Left kidney (tissue), 8 donors: Measurements from ENCODE around the gene RMRP. TPM values are rescaled to one million over a fixed set of nuclear protein-coding genes. Genes with fewer than 3 reads are reported as not detected.

Experiments used
- DNase-seq: peaks from one replicate; pipeline ENCODE4 v3.0.0-alpha.2; 2013
- long read RNA-seq, 8 donors: transcript quantifications; one replicate each; lab custom pipeline, GENCODE V29; 2026
- polyA plus RNA-seq: library from polyadenylated mRNA; unstranded; fragments of 120-200 nt; gene quantifications from one replicate; pipeline ENCODE4 v1.2.1, GENCODE V29; 2013; ENCODE audit not compliant: insufficient read length

RMRP gene
- polyA plus RNA-seq, result not detected
- long read RNA-seq, donor 1, result 0 reads
- long read RNA-seq, donor 2, result 0 reads
- long read RNA-seq, donor 3, result 0 reads
- long read RNA-seq, donor 4, result 0 reads
- long read RNA-seq, donor 5, result 0 reads
- long read RNA-seq, donor 6, result 0 reads
- long read RNA-seq, donor 7, result 0 reads
- long read RNA-seq, donor 8, result 0 reads

GRCh38 chr9:35657546-35658136 is at the start of gene RMRP:
Gene RMRP, minus strand, starts transcription at chr9:35658019.
- peak; percentile 97 for DNase-seq

GRCh38 chr9:35706951-35707350 is 49.1 kb upstream of the RMRP start:
- DNase-seq, result no peak

- DNase-seq, result no peak
Observed at GRCh38 chr9:35705836-35706430, 48.1 kb upstream of the RMRP start.

GRCh38 chr9:35705372-35705771 is 47.6 kb upstream of the RMRP start:
- no peak for DNase-seq

GRCh38 chr9:35703906-35704672 is 46.3 kb upstream of the RMRP start:
- DNase-seq, result no peak

- no peak for DNase-seq
Observed at GRCh38 chr9:35702696-35703095, 44.9 kb upstream of the RMRP start.

- DNase-seq, result no peak
Observed at GRCh38 chr9:35700942-35701341, 43.1 kb upstream of the RMRP start.

- no peak for DNase-seq
Observed at GRCh38 chr9:35700031-35700430, 42.2 kb upstream of the RMRP start.

- DNase-seq, result no peak
Observed at GRCh38 chr9:35698231-35698630, 40.4 kb upstream of the RMRP start.

- no peak for DNase-seq
Observed at GRCh38 chr9:35697486-35697885, 39.7 kb upstream of the RMRP start.

GRCh38 chr9:35696520-35697215 is 38.8 kb upstream of the RMRP start:
- no peak for DNase-seq

GRCh38 chr9:35695943-35696401 is 38.2 kb upstream of the RMRP start:
- DNase-seq, result no peak

GRCh38 chr9:35691757-35692301 is 34.0 kb upstream of the RMRP start:
- DNase-seq, result no peak

- DNase-seq, result no peak
Observed at GRCh38 chr9:35691334-35691650, 33.5 kb upstream of the RMRP start.

GRCh38 chr9:35690614-35691333 is 33.0 kb upstream of the RMRP start:
- no peak for DNase-seq

- no peak for DNase-seq
Observed at GRCh38 chr9:35690294-35690613, 32.4 kb upstream of the RMRP start.

GRCh38 chr9:35689542-35690293 is 31.9 kb upstream of the RMRP start, which contains the start of gene TPM2:
Gene TPM2, minus strand, starts transcription at chr9:35689925. Its CDS starts 108 bp downstream, at chr9:35689817.
- no peak for DNase-seq

GRCh38 chr9:35688558-35689541 is 31.0 kb upstream of the RMRP start:
- no peak for DNase-seq

GRCh38 chr9:35687972-35688557 is 30.2 kb upstream of the RMRP start:
- no peak for DNase-seq
